ENCODE data around the gene MMP3.

Gene MMP3

DNA sequence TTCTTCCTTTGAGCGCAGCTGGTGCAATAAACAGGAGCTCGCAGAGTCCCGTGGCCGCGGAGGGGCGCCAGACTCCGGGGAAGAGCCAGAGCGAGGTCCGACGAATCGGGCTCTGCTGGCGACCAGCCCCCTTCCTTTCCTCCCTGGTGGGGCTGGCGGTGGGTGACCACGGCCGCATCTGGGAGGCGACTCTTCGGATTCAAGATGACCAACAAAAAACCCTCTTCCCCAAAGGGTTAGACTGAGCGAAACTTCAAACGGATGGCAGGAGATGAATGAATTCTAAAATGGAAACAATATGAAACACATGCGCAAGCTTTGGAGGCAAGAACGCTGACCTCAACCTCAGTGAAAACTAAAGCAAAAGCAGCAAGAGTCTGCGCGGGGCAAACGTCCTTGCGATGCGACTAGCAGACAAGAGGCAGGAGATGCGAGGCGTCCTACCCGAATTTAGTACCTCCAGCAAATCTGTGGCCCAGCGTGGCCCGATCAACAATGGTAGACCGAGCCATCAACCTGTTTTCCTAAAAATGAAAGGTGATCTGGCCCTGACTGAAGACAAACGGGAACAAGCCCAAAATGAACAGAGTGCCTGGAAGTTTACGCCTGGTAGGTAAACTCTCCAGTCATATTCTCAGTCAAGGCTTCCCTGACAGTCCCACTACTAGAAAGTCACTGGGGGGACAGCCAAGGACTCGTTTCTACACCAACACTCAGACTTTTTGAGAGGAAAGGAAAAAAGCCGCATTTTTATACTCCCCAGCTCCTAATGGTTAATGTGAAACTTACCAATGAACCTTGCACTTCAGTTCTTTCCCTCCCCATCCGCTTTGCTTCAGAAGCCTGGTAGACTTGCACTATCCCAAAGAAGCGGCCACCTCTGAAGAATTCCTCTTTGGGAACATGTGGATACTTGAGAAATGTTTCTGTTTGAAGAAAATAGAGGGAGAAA lies 11.6 kb downstream of the MMP3 start:
- no peaks in the 10 kb centered on the region for H4K20me1 ChIP-seq (ENCODE audit: insufficient read depth, low read length)
- H3F3A ChIP-seq (ENCODE audit: insufficient read depth, low read length) = no peaks in the 10 kb centered on the region
- H3K4me3 ChIP-seq (ENCODE audit: low read depth, low read length, poor library complexity, severe bottlenecking) = no peak overlapping the region
- H3K9me3 ChIP-seq (ENCODE audit: low read length) = no peaks in the 10 kb centered on the region
- H3K9ac ChIP-seq (ENCODE audit: low read length) = no peak overlapping the region
- H3K36me3 ChIP-seq (ENCODE audit: insufficient read depth, low read length) = no peaks in the 10 kb centered on the region
- no peak for TF ChIP-seq EZH2 (IDR thresholded peaks at IDR 0.05; ENCODE audit: borderline replicate concordance, low read length)
- TF ChIP-seq CTCF (IDR thresholded peaks at IDR 0.05; ENCODE audit: low read length) = no peak
- H2AFZ ChIP-seq (ENCODE audit: low read length) = no peak overlapping the region
- no peaks in the 10 kb centered on the region for H3K79me2 ChIP-seq (ENCODE audit: insufficient read depth, low read length)
- H3K27me3 ChIP-seq (ENCODE audit: insufficient read depth, low read length) = no peaks in the 10 kb centered on the region; the same call in 1 of the 2 replicates
- no peak overlapping the region for H3K27ac ChIP-seq (ENCODE audit: low read depth, low read length, poor library complexity, severe bottlenecking)
- H3K4me1 ChIP-seq (ENCODE audit: insufficient read depth, low read length, severe bottlenecking) = no peaks in the 10 kb centered on the region
- no peaks in the 10 kb centered on the region for H3K9me2 ChIP-seq (ENCODE audit: low read depth, low read length)
- H3K4me2 ChIP-seq (ENCODE audit: low read length) = no peak overlapping the region

DNA sequence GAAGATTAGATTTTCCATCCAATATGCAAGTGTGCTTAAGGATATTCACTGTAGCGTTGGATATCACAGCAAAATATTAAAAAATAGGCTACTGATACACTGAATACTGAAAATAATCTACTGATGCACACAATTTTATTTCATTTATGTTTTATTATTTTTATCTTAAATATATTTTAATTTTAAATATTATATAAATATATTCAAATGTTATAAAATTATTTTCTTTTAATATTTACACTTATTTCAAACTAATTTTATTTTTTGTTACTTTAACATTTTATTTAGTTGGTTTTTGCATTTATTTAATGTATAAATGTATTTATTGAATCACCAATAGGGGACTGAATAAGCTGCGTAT lies 12.3 kb downstream of the MMP3 start:
- Histone ChIP-seq H3K4me3 (ENCODE audit: low read depth, low read length, poor library complexity, severe bottlenecking) (no peak overlapping the region), H3K4me1 (ENCODE audit: insufficient read depth, low read length, severe bottlenecking) (no peaks in the 10 kb centered on the region), H3K27ac (ENCODE audit: low read depth, low read length, poor library complexity, severe bottlenecking) (no peak overlapping the region), H3K9me2 (ENCODE audit: low read depth, low read length) (no peaks in the 10 kb centered on the region), H4K20me1 (ENCODE audit: insufficient read depth, low read length) (no peaks in the 10 kb centered on the region), H3K36me3 (ENCODE audit: insufficient read depth, low read length) (no peaks in the 10 kb centered on the region), H3K27me3 (ENCODE audit: insufficient read depth, low read length) (no peaks in the 10 kb centered on the region; the same call in 1 of the 2 replicates), H3F3A (ENCODE audit: insufficient read depth, low read length) (no peaks in the 10 kb centered on the region), H3K4me2 (ENCODE audit: low read length) (no peak overlapping the region), H3K9me3 (ENCODE audit: low read length) (no peaks in the 10 kb centered on the region), H2AFZ (ENCODE audit: low read length) (no peak overlapping the region), H3K9ac (ENCODE audit: low read length) (no peak overlapping the region), H3K79me2 (ENCODE audit: insufficient read depth, low read length) (no peaks in the 10 kb centered on the region)
- TF ChIP-seq CTCF (IDR thresholded peaks at IDR 0.05; ENCODE audit: low read length) (no peak), EZH2 (IDR thresholded peaks at IDR 0.05; ENCODE audit: borderline replicate concordance, low read length) (no peak)

DNA sequence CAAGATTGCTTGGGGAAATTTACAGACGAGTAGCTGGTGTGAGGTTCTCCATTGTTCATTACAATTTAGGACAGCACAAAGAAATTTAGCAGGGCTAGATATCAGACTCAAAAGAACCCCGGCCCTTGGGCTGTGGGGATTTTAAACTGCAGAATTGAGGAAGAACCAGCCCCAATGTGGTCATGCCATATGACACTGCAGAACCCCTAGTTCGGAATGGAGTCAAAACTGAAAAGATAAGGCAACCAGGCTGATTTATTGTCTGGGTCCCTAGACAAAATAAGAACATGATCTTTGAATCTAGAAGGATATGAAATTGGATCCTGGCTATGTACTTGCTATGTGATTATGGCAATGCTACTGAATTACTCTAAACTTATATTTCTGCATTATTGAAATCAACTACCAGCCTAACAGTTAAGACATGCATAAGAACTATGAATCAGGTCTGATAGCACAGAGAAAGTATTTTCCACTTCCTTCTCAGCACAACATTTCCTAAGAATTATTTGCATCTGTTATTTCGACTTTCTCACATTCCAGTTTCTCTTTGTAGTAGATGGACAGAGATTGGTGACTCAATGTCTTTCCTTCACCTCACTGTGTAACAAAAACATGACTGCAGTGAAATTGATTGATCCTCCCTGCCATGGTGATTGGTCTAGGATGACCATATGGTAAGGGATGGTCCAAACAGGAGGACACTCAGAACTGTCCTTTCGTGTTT lies 13.2 kb downstream of the MMP3 start:
- Histone ChIP-seq H3K9me2 (ENCODE audit: low read depth, low read length) (no peaks in the 10 kb centered on the region), H3K4me3 (ENCODE audit: low read depth, low read length, poor library complexity, severe bottlenecking) (no peak overlapping the region), H3K79me2 (ENCODE audit: insufficient read depth, low read length) (no peaks in the 10 kb centered on the region), H3K9me3 (ENCODE audit: low read length) (no peaks in the 10 kb centered on the region), H3F3A (ENCODE audit: insufficient read depth, low read length) (no peaks in the 10 kb centered on the region), H2AFZ (ENCODE audit: low read length) (no peak overlapping the region), H4K20me1 (ENCODE audit: insufficient read depth, low read length) (no peaks in the 10 kb centered on the region), H3K9ac (ENCODE audit: low read length) (no peak overlapping the region), H3K27ac (ENCODE audit: low read depth, low read length, poor library complexity, severe bottlenecking) (no peak overlapping the region), H3K4me2 (ENCODE audit: low read length) (no peak overlapping the region), H3K27me3 (ENCODE audit: insufficient read depth, low read length) (no peaks in the 10 kb centered on the region; the same call in 1 of the 2 replicates), H3K36me3 (ENCODE audit: insufficient read depth, low read length) (no peaks in the 10 kb centered on the region), H3K4me1 (ENCODE audit: insufficient read depth, low read length, severe bottlenecking) (no peaks in the 10 kb centered on the region)
- no peak for TF ChIP-seq EZH2 (IDR thresholded peaks at IDR 0.05; ENCODE audit: borderline replicate concordance, low read length)
- no peak for TF ChIP-seq CTCF (IDR thresholded peaks at IDR 0.05; ENCODE audit: low read length)
